ENCODE results near the gene SERBP1. TPM values are rescaled to one million over a fixed set of nuclear protein-coding genes. Genes with fewer than 3 reads are reported as not detected.
"Not testable (repeated sequence)": the region's sequence is repeated elsewhere in the genome, so short reads cannot be mapped to it uniquely, and the experiment has no call there.

Gene SERBP1
- total RNA-seq, 1 experiment from 2014 or later: 578 TPM

- in situ Hi-C loops (cut with HindIII; ENCODE audit: low sequenced_read_pairs); DNase-seq (ENCODE audit: low spot score): not testable (repeated sequence)
Measured at GRCh38 chr1:67446014-67446413, 15.8 kb upstream of the SERBP1 start.

GRCh38 chr1:67441739-67442281 is 11.6 kb upstream of the SERBP1 start:
- DNase-seq (ENCODE audit: low spot score): no peak
- in situ Hi-C loops (cut with HindIII; ENCODE audit: low sequenced_read_pairs): no loop called here

GRCh38 chr1:67441183-67441582 is 11.0 kb upstream of the SERBP1 start:
- in situ Hi-C loops (cut with HindIII; ENCODE audit: low sequenced_read_pairs): no loop called here
- DNase-seq (ENCODE audit: low spot score): no peak

GRCh38 chr1:67440339-67440738 is 10.1 kb upstream of the SERBP1 start:
- no peak for DNase-seq (ENCODE audit: low spot score)
- in situ Hi-C loops (cut with HindIII; ENCODE audit: low sequenced_read_pairs): no loop called here

- peak; percentile 16 for DNase-seq (ENCODE audit: low spot score)
- in situ Hi-C loops (cut with HindIII; ENCODE audit: low sequenced_read_pairs): no loop called here
Measured at GRCh38 chr1:67439277-67440029, 9.3 kb upstream of the SERBP1 start.

- no peak for DNase-seq (ENCODE audit: low spot score)
- in situ Hi-C loops (cut with HindIII; ENCODE audit: low sequenced_read_pairs): no loop called here
Measured at GRCh38 chr1:67437961-67438360, 7.8 kb upstream of the SERBP1 start.

GRCh38 chr1:67436511-67437055 is 6.4 kb upstream of the SERBP1 start:
- no peak for DNase-seq (ENCODE audit: low spot score)
- in situ Hi-C loops (cut with HindIII; ENCODE audit: low sequenced_read_pairs): no loop called here

GRCh38 chr1:67434491-67434890 is 4.3 kb upstream of the SERBP1 start:
- in situ Hi-C loops (cut with HindIII; ENCODE audit: low sequenced_read_pairs): no loop called here
- DNase-seq (ENCODE audit: low spot score): no peak

- DNase-seq (ENCODE audit: low spot score): no peak
- in situ Hi-C loops (cut with HindIII; ENCODE audit: low sequenced_read_pairs): no loop called here
Measured at GRCh38 chr1:67433837-67434236, 3.6 kb upstream of the SERBP1 start.

- DNase-seq (ENCODE audit: low spot score): no peak
- in situ Hi-C loops (cut with HindIII; ENCODE audit: low sequenced_read_pairs): no loop called here
Measured at GRCh38 chr1:67432745-67433144, 2.5 kb upstream of the SERBP1 start.

- DNase-seq (ENCODE audit: low spot score): no peak
- in situ Hi-C loops (cut with HindIII; ENCODE audit: low sequenced_read_pairs): no loop called here
Measured at GRCh38 chr1:67431869-67432578, 1.8 kb upstream of the SERBP1 start.

GRCh38 chr1:67431156-67431765 is 1.1 kb upstream of the SERBP1 start:
- in situ Hi-C loops (cut with HindIII; ENCODE audit: low sequenced_read_pairs): no loop called here
- peak; percentile 38 for DNase-seq (ENCODE audit: low spot score)

- no peak for DNase-seq (ENCODE audit: low spot score)
- in situ Hi-C loops (cut with HindIII; ENCODE audit: low sequenced_read_pairs): no loop called here
Measured at GRCh38 chr1:67429528-67430357, 459 bp downstream of the SERBP1 start.

GRCh38 chr1:67429011-67429527 is 1.1 kb downstream of the SERBP1 start:
- no peak for DNase-seq (ENCODE audit: low spot score)
- in situ Hi-C loops (cut with HindIII; ENCODE audit: low sequenced_read_pairs): no loop called here

- DNase-seq (ENCODE audit: low spot score): no peak
- in situ Hi-C loops (cut with HindIII; ENCODE audit: low sequenced_read_pairs): no loop called here
Measured at GRCh38 chr1:67427947-67428346, 2.3 kb downstream of the SERBP1 start.

GRCh38 chr1:67427465-67427864 is 2.7 kb downstream of the SERBP1 start:
- no peak for DNase-seq (ENCODE audit: low spot score)
- in situ Hi-C loops (cut with HindIII; ENCODE audit: low sequenced_read_pairs): no loop called here

- in situ Hi-C loops (cut with HindIII; ENCODE audit: low sequenced_read_pairs): no loop called here
- DNase-seq (ENCODE audit: low spot score): no peak
Measured at GRCh38 chr1:67420835-67421492, 9.2 kb downstream of the SERBP1 start.

- DNase-seq (ENCODE audit: low spot score): no peak
- in situ Hi-C loops (cut with HindIII; ENCODE audit: low sequenced_read_pairs): no loop called here
Measured at GRCh38 chr1:67418839-67419586, 11.2 kb downstream of the SERBP1 start.

All from G401 (cell line).